ENCODE measurements around the gene SLC9A6.
"Not testable (repeated sequence)": the region's sequence is repeated elsewhere in the genome, so short reads cannot be mapped to it uniquely, and the experiment has no call there.

Gene SLC9A6

DNA sequence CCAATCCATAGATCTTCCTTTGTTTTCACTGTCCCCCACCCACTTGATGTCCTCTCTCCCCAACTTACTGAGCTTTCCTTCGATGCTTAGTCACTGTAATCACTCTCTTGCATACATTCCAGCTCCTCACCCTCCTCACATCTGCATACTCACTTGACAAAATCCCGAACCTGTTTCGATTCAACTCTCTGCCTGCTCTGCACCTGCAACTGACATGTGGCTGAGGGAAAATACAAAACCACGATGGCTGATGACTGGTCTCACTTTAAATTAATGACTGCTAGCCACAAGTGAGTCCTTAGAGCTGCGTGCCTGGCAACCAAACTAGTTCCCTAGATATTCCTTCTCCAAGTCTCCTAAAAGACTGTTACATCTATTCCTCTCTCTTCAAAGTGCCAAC is 91.7 kb downstream of the SLC9A6 start:
- DNase-seq (ENCODE audit: low spot score) = no peak
- TF ChIP-seq, protein P1, sequence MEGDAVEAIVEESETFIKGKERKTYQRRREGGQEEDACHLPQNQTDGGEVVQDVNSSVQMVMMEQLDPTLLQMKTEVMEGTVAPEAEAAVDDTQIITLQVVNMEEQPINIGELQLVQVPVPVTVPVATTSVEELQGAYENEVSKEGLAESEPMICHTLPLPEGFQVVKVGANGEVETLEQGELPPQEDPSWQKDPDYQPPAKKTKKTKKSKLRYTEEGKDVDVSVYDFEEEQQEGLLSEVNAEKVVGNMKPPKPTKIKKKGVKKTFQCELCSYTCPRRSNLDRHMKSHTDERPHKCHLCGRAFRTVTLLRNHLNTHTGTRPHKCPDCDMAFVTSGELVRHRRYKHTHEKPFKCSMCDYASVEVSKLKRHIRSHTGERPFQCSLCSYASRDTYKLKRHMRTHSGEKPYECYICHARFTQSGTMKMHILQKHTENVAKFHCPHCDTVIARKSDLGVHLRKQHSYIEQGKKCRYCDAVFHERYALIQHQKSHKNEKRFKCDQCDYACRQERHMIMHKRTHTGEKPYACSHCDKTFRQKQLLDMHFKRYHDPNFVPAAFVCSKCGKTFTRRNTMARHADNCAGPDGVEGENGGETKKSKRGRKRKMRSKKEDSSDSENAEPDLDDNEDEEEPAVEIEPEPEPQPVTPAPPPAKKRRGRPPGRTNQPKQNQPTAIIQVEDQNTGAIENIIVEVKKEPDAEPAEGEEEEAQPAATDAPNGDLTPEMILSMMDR (IDR thresholded peaks at IDR 0.05; ENCODE audit: extremely low read depth, missing control alignments) = no peak

DNA sequence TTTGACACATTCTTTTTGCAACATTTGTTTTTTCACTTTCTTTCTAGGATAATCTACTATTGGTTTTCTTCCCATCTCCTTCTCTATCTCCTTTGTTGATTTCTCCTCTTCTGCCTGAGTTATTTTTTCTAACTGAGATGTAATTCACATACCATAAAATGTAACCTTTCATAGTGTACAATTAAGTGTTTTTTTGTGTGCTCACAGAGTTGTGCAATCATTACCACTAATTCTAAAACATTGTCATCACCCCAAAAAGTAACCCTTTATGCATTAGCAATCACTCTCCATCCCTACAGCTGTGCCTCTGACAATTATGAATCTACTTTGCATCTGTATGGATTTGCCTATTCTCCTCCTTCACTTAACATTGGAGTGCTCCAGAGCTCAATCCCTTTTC is 95.5 kb downstream of the SLC9A6 start:
- TF ChIP-seq, protein P1 (IDR thresholded peaks at IDR 0.05; ENCODE audit: extremely low read depth, missing control alignments) = no peak
- no peak for DNase-seq (ENCODE audit: low spot score)

DNA sequence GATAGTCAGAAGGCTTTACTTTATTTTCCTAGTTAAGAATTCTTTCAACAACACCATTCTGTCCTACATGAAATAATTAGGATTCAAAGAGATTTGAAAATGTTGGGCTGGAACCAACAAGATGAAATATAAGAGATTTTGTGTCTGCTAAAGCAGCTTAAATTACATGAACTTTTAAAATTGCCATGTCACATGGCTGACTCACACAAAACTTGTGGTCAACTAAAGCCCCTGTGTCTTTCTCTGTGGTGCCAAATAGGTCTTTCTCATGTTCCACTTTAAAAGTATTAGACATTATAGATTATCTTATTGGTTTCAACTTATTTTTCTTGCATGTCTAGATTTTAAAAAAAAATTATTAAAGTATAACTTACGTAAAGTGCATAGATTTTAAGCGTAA is 101.3 kb downstream of the SLC9A6 start:
- no peak for DNase-seq (ENCODE audit: low spot score)
- TF ChIP-seq, protein P1 (IDR thresholded peaks at IDR 0.05; ENCODE audit: extremely low read depth, missing control alignments) = no peak

DNA sequence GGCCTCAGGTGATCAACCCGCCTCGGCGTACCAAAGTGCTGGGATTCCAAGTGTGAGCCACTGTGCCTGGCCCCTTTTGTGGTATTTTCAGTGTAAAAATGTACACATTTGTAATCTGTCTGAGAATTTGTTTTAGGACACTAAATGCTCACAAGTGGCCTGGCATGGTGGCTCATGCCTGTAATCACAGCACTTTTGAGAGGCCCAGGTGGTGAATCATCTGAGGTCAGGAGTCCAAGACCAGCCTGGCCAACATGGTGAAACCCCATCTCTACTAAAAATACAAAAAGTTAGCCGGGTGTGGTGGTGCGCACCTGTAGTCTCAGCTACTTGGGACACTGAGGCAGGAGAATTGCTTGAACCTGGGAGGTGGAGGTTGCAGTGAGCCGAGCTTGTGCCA is 106.7 kb downstream of the SLC9A6 start:
- DNase-seq (ENCODE audit: low spot score) = not testable (repeated sequence)

DNA sequence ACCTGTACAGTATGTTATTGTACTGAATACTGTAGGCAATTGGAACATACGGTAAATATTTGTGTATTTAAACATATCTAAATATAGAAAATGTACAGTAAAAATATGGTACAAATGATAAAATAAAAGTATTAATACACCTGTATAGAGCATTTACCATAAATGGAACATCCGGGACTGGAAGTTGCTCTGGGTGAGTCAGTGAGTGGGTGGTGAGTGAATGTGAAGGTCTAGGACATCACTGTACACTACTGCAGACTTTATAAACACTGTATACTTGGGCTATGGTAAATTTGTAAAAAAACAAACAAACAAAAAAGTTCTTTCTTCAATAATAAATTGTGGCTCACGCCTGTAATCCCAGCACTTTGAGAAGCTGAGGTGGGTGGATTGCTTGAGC is 109.7 kb downstream of the SLC9A6 start:
- no peak for DNase-seq (ENCODE audit: low spot score)
- TF ChIP-seq, protein P1 (IDR thresholded peaks at IDR 0.05; ENCODE audit: extremely low read depth, missing control alignments) = no peak

Measured in GM20000 (cell line).